ENCODE measurements around the gene SYT11.
"Not testable (repeated sequence)": the region's sequence is repeated elsewhere in the genome, so short reads cannot be mapped to it uniquely, and the experiment has no call there.

SYT11 gene

DNA sequence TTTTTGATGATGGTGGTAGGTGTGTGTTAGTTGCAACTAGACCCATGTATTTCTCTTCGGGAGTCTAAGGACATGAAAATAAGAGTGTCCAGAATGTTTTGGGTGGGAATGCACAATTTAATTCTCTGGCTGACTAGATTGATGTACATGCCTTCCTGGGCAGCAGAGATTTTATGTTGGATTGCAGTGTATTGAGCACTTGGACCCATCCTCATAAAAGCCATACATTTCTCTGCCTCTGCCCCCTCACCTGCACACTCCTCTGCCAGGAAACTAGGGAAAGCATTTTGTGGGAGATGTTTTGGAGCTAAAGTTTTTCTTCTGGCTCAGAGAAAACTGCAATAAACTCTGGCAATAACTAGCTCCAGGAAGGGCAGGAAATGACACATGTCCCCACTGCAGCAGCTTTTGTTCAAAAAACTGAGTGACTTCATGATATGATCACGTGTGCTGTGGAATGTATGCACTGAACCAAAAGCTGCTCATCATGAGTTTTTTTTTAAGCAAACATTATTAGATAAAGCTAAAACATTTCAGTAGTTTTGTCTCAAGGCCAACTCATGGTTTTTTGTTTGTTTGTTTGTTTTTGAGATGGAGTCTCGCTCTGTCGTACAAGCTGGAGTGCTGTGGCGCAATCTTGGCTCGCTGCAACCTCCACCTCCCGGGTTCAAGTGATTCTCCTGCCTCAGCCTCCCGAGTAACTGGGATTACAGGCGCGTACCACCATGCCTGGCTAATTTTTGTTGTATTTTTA, 34.2 kb downstream of the SYT11 start:
- H3K4me3 ChIP-seq (ENCODE audit: low read depth, low read length), result no peak overlapping the region
- peak; percentile 80 for DNase-seq (ENCODE audit: low read depth, low spot score)
- TF ChIP-seq, protein P1, sequence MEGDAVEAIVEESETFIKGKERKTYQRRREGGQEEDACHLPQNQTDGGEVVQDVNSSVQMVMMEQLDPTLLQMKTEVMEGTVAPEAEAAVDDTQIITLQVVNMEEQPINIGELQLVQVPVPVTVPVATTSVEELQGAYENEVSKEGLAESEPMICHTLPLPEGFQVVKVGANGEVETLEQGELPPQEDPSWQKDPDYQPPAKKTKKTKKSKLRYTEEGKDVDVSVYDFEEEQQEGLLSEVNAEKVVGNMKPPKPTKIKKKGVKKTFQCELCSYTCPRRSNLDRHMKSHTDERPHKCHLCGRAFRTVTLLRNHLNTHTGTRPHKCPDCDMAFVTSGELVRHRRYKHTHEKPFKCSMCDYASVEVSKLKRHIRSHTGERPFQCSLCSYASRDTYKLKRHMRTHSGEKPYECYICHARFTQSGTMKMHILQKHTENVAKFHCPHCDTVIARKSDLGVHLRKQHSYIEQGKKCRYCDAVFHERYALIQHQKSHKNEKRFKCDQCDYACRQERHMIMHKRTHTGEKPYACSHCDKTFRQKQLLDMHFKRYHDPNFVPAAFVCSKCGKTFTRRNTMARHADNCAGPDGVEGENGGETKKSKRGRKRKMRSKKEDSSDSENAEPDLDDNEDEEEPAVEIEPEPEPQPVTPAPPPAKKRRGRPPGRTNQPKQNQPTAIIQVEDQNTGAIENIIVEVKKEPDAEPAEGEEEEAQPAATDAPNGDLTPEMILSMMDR (IDR thresholded peaks at IDR 0.05; ENCODE audit: low read depth, low read length), result no peak
- in situ Hi-C loops (cut with HindIII; ENCODE audit: low sequenced_read_pairs), result no loop called here

DNA sequence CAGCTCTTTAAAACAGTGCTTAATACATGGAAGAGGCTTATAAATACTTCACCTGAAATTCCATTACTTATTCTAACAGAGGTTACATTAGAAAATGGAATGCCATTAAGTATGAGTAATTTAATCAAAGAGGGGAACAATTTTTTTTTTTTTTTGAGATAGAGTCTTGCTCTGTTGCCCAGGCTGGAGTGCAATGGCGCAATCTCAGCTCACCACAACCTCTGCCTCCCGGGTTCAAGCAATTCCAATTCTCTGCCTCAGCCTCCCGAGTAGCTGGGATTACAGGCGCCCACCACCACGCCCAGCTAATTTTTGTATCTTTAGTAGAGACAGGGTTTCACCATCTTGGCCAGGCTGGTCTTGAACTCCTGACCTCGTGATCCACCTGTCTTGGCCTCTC, 36.2 kb downstream of the SYT11 start:
- DNase-seq (ENCODE audit: low read depth, low spot score); in situ Hi-C loops (cut with HindIII; ENCODE audit: low sequenced_read_pairs); H3K4me3 ChIP-seq (ENCODE audit: low read depth, low read length): not testable (repeated sequence)

DNA sequence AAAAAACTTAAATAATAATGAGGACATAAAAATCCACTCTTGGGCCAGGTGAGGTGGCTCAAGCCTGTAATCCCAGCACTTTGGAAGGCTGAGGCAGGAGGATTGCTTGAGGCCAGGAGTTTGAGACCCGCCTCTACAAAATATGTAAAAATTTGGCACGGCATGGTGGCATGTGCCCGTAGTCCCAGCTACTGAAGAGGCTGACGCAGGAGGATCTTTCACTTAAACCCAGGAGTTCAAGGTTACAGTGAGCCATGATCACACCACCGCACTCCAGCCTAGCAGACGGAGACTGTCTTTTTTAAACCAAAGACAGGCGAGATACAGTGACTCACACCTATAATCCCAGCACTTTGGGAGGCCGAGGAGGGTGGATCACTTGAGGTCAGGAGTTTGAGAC, 37.1 kb downstream of the SYT11 start:
- H3K4me3 ChIP-seq (ENCODE audit: low read depth, low read length); in situ Hi-C loops (cut with HindIII; ENCODE audit: low sequenced_read_pairs); DNase-seq (ENCODE audit: low read depth, low spot score): not testable (repeated sequence)

DNA sequence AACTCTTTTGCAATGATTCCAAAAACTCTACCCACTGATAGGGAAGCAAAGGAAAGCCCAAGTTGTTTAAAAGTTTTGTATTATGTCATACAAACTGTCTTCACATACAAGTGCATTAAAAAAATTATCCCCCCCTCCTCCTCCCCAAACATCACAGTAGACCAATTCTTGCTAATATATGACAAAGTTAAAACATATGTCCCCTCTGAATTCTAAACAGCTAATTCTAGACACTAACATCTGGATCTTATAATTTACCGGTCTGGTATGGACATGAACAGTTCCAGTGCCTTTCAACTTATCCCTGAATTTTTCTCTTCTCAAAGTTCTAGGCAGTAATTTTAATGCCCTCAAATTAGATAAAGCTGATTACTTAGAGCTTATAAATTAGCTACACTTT, 38.4 kb downstream of the SYT11 start:
- TF ChIP-seq, protein P1 (IDR thresholded peaks at IDR 0.05; ENCODE audit: low read depth, low read length), result no peak

GRCh38 chr1:155898888-155899287, 39.5 kb downstream of the SYT11 start:
- DNase-seq (ENCODE audit: low read depth, low spot score), result no peak
- H3K4me3 ChIP-seq (ENCODE audit: low read depth, low read length), result no peak overlapping the region
- TF ChIP-seq, protein P1 (IDR thresholded peaks at IDR 0.05; ENCODE audit: low read depth, low read length), result no peak
- in situ Hi-C loops (cut with HindIII; ENCODE audit: low sequenced_read_pairs), result no loop called here

More for the DNA sequence above, 38.4 kb downstream of the SYT11 start:
- DNase-seq (ENCODE audit: low read depth, low spot score), result no peak
- H3K4me3 ChIP-seq (ENCODE audit: low read depth, low read length), result no peak overlapping the region
- in situ Hi-C loops (cut with HindIII; ENCODE audit: low sequenced_read_pairs), result no loop called here

GRCh38 chr1:155899683-155900082, 40.3 kb downstream of the SYT11 start:
- no peak for DNase-seq (ENCODE audit: low read depth, low spot score)
- in situ Hi-C loops (cut with HindIII; ENCODE audit: low sequenced_read_pairs), result no loop called here
- H3K4me3 ChIP-seq (ENCODE audit: low read depth, low read length), result no peak overlapping the region
- TF ChIP-seq, protein P1 (IDR thresholded peaks at IDR 0.05; ENCODE audit: low read depth, low read length), result no peak

DNA sequence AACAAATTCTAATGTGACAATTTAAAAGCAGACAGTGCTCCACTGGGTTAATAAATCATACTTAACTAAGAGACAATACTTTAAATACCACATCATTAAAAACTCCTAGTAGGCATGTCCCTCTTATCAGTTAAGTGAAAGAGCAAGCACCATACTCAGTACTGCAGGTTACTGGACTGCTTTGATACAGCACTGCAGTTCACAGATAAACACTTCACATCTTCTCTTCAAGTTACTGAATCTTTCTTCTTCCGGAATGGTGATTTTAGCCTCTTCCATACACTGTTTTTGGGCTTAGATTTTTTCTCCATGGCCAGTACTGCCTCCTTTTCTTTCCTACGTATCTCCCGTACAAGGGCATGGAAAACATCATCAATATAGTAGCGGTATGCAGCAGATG, 40.8 kb downstream of the SYT11 start:
- DNase-seq (ENCODE audit: low read depth, low spot score), result no peak
- TF ChIP-seq, protein P1 (IDR thresholded peaks at IDR 0.05; ENCODE audit: low read depth, low read length), result no peak
- in situ Hi-C loops (cut with HindIII; ENCODE audit: low sequenced_read_pairs), result no loop called here
- H3K4me3 ChIP-seq (ENCODE audit: low read depth, low read length), result no peak overlapping the region

GRCh38 chr1:155904261-155904660, 44.9 kb downstream of the SYT11 start:
- no peak overlapping the region for H3K4me3 ChIP-seq (ENCODE audit: low read depth, low read length)
- in situ Hi-C loops (cut with HindIII; ENCODE audit: low sequenced_read_pairs), result no loop called here
- TF ChIP-seq, protein P1 (IDR thresholded peaks at IDR 0.05; ENCODE audit: low read depth, low read length), result no peak
- DNase-seq (ENCODE audit: low read depth, low spot score), result no peak

Data from astrocyte of the spinal cord (primary cell).